Endothelial cell of umbilical vein (primary cell): ENCODE measurements around the gene KLHL35. TPM values are rescaled to one million over a fixed set of nuclear protein-coding genes. Genes with fewer than 3 reads are reported as not detected.

Source experiments
- BruUV-seq: library from RNA; stranded (reverse); fragments of 400-500 nt; replicated peaks from 2 replicates; lab custom pipeline; 2021; lab: Mats Ljungman, UMichigan
- CTCF ChIA-PET: fragments of 300-600, 350-600 bp; sonication (Branson Sonifier 250); formaldehyde crosslinking; loops from one replicate; lab custom pipeline; 2021; ENCODE audit warnings: antibody characterized with exemption, inconsistent platforms; lab: Charles Lee
- POLR2A ChIA-PET: fragments of 300-600, 350-600 bp; sonication (Branson Sonifier 250); formaldehyde crosslinking; loops from one replicate; lab custom pipeline; 2021; ENCODE audit warnings: antibody characterized with exemption, inconsistent platforms; lab: Charles Lee
- DNase-seq: peaks from one replicate; pipeline ENCODE4 v3.0.0-alpha.2; 2011; ENCODE audit warnings: low read depth, low spot score
- FAIRE-seq: peaks from 2 replicates; lab custom pipeline; 2011; peaks lifted over from hg19 to GRCh38; lab: Jason Lieb, UNC
- H2AFZ ChIP-seq: 2 replicates; pipeline ENCODE4 v1.6.0; 2012; ENCODE audit warnings: low read depth, low read length, control low read depth, inconsistent platforms
- H3K27ac ChIP-seq: 2 replicates; pipeline ENCODE4 v1.5.1; 2011; ENCODE audit warnings: low read depth, mild to moderate bottlenecking, control low read depth, low read length, moderate library complexity; ENCODE audit not compliant: insufficient read depth
- H3K27me3 ChIP-seq, 2 experiments: 2 replicates each; pipeline versions ENCODE4 v1.6.0 to v1.6.1; 2011; ENCODE audit warnings: low read length in 2 of 2, mixed read lengths in 1 of 2; ENCODE audit not compliant: control insufficient read depth in 2 of 2, insufficient read depth in 2 of 2
- H3K36me3 ChIP-seq, 2 experiments: 2 replicates in 1 of 2; 3 replicates in 1 of 2; pipeline ENCODE4 v1.5.1; 2011; ENCODE audit warnings: low read length in 2 of 2, mild to moderate bottlenecking in 1 of 2, moderate library complexity in 1 of 2; ENCODE audit not compliant: control insufficient read depth in 2 of 2, insufficient read depth in 2 of 2; ENCODE audit errors: extremely low read depth in 1 of 2
- H3K4me1 ChIP-seq: 3 replicates; pipeline ENCODE4 v1.5.1; 2011; ENCODE audit warnings: mild to moderate bottlenecking, low read length; ENCODE audit not compliant: control insufficient read depth, insufficient read depth; ENCODE audit errors: extremely low read depth
- H3K4me2 ChIP-seq: 2 replicates; pipeline ENCODE4 v1.6.1; 2011; ENCODE audit warnings: low read length, control low read depth, mixed read lengths; ENCODE audit not compliant: insufficient read depth
- H3K4me3 ChIP-seq, 3 experiments: fragments of 200-600 bp in 1 of 3; sonication (generic), shearing (Covaris generic) in 1 of 3; replicated peaks in 1 of 3; 2 replicates each; pipeline ENCODE4 v1.5.1; 2011 to 2016; ENCODE audit warnings: control low read depth in 3 of 3, low read length in 3 of 3, mild to moderate bottlenecking in 2 of 3, inconsistent platforms in 1 of 3, low read depth in 1 of 3, moderate library complexity in 1 of 3; ENCODE audit not compliant: insufficient read depth in 1 of 3
- H3K79me2 ChIP-seq: 2 replicates; pipeline ENCODE4 v1.6.0; 2012; ENCODE audit warnings: low read length, inconsistent platforms; ENCODE audit not compliant: control insufficient read depth, insufficient read depth
- H3K9ac ChIP-seq: replicated peaks from 2 replicates; pipeline ENCODE3; 2011; ENCODE audit warnings: low read length, control low read depth; ENCODE audit not compliant: insufficient read depth; ENCODE audit errors: extremely low read depth
- H3K9me1 ChIP-seq: replicated peaks from 3 replicates; pipeline ENCODE4 v1.6.0; 2011; ENCODE audit warnings: mild to moderate bottlenecking, low read length; ENCODE audit not compliant: control insufficient read depth, insufficient read depth; ENCODE audit errors: extremely low read depth
- H3K9me3 ChIP-seq: replicated peaks from 2 replicates; pipeline ENCODE4 v1.5.1; 2012; ENCODE audit warnings: low read length, inconsistent platforms; ENCODE audit not compliant: control insufficient read depth, insufficient read depth
- H4K20me1 ChIP-seq: replicated peaks from 2 replicates; pipeline ENCODE3; 2011; ENCODE audit warnings: mild to moderate bottlenecking, low read length; ENCODE audit not compliant: control insufficient read depth, insufficient read depth; ENCODE audit errors: extremely low read depth
- CTCF ChIP-seq, 2 donors: IDR thresholded peaks; 1 replicate in 1 of 2; 2 replicates in 1 of 2; pipeline ENCODE4 v1.5.1; 2011; ENCODE audit warnings: low read length in 2 of 2, mild to moderate bottlenecking in 2 of 2, moderate library complexity in 2 of 2, control low read depth in 1 of 2, inconsistent platforms in 1 of 2, low read depth in 1 of 2; ENCODE audit not compliant: insufficient read depth in 1 of 2; ENCODE audit errors: extremely low read depth in 1 of 2
- EZH2 ChIP-seq: IDR thresholded peaks from 2 replicates; pipeline ENCODE4 v1.6.1; 2012; ENCODE audit warnings: borderline replicate concordance, low read depth, mild to moderate bottlenecking, moderate library complexity, low read length, inconsistent platforms; ENCODE audit not compliant: severe bottlenecking
- FOS ChIP-seq: IDR thresholded peaks from 2 replicates; pipeline ENCODE4 v1.6.1; 2011; ENCODE audit warnings: mild to moderate bottlenecking, low read length, moderate library complexity, borderline replicate concordance; ENCODE audit not compliant: insufficient read depth
- GATA2 ChIP-seq: IDR thresholded peaks from 2 replicates; pipeline ENCODE4 v1.7.0; 2011; ENCODE audit warnings: low read depth, mild to moderate bottlenecking, moderate library complexity, mixed read lengths, low read length; ENCODE audit not compliant: insufficient read length, insufficient read depth
- JUN ChIP-seq: IDR thresholded peaks from 2 replicates; pipeline ENCODE4 v1.6.1; 2011; ENCODE audit warnings: borderline replicate concordance, low read depth; ENCODE audit not compliant: insufficient read length, insufficient read depth
- MAX ChIP-seq: IDR thresholded peaks from 2 replicates; pipeline ENCODE4 v1.6.1; 2011; ENCODE audit not compliant: insufficient read depth, insufficient read length
- MYC ChIP-seq: IDR thresholded peaks from one replicate; pipeline ENCODE4 v1.6.1; 2011; ENCODE audit warnings: mild to moderate bottlenecking, low read depth, low read length
- POLR2A ChIP-seq: IDR thresholded peaks from 2 replicates; pipeline ENCODE4 v1.6.1; 2012; ENCODE audit warnings: low read depth, mild to moderate bottlenecking, control low read depth, low read length
- POLR2AphosphoS5 ChIP-seq: IDR thresholded peaks from 2 replicates; pipeline ENCODE4 v1.6.1; 2012; ENCODE audit warnings: low read depth, mild to moderate bottlenecking, control low read depth, low read length, moderate library complexity; ENCODE audit not compliant: insufficient read depth
- dilution Hi-C: fragments of 300-500 bp; cut with MboI; formaldehyde crosslinking; loops from one replicate; pipeline ENCODE4 v1.15.0; 2019; ENCODE audit warnings: low sequenced_read_pairs; ENCODE audit not compliant: extremely low pct_ligation_motif_present
- intact Hi-C: fragments of 100-400 bp; cut with micrococcal nuclease; formaldehyde crosslinking; loops from one replicate; pipeline ENCODE4 v1.10.0; 2022
- polyA plus RNA-seq, 4 experiments: library from polyadenylated mRNA; depleted of rRNA in 3 of 4; stranded (reverse) in 3 of 4; unstranded in 1 of 4; fragments of >200 nt; gene quantifications; 2 replicates each; pipeline versions ENCODE4 v1.2.1 to v1.2.3, GENCODE V29; 2011 to 2012; ENCODE audit warnings: missing spikeins in 1 of 4
- total RNA-seq: library from RNA; stranded (reverse); gene quantifications from 2 replicates; pipeline ENCODE4 v1.2.3, GENCODE V29; 2021

The KLHL35 gene
- total and polyA plus RNA-seq, 2 donors (not counting 3 experiments of a cell fraction or from before 2014, with no cell fraction given): 0.97 to 2.3 TPM

GRCh38 chr11:75384438-75385080 is 48.4 kb downstream of the KLHL35 start:
- TF ChIP-seq MAX: no peak
- TF ChIP-seq CTCF (IDR thresholded peaks at IDR 0.05; ENCODE audit: extremely low read depth in 1 of 2, insufficient read depth in 1 of 2, low read depth in 1 of 2, low read length in 2 of 2): peak; percentile 95 to 97

GRCh38 chr11:75383246-75383645 is 49.8 kb downstream of the KLHL35 start:
- no peak overlapping the region for H3K9ac ChIP-seq
- no peaks in the 10 kb centered on the region for H3K9me1 ChIP-seq
- no peaks in the 10 kb centered on the region for H4K20me1 ChIP-seq
- no peak overlapping the region for H3K27ac ChIP-seq
- intact Hi-C loops: no loop called here
- FAIRE-seq: no peak
- no peaks in the 10 kb centered on the region for H3K27me3 ChIP-seq
- no peak overlapping the region for H3K4me2 ChIP-seq
- DNase-seq: no peak
- peaks cover 13% of the 10 kb centered on the region for H3K4me1 ChIP-seq
- H3K4me3 ChIP-seq: no peak overlapping the region
- no peaks in the 10 kb centered on the region for H3K9me3 ChIP-seq
- no peaks in the 10 kb centered on the region for H3K79me2 ChIP-seq
- ChIA-PET POLR2A (no interaction called here), CTCF (interaction anchor here (1.3 to 10.6 kb wide), 7 partner anchors 11 to 106 kb away, joined by 3 to 166 read pairs (median 15); no protein-coding TSS in a partner anchor)
- H3K36me3 ChIP-seq: no peaks in the 10 kb centered on the region
- dilution Hi-C loops: no loop called here
- no peak overlapping the region for H2AFZ ChIP-seq
- BruUV-seq: no TSS peak
- TF ChIP-seq POLR2AphosphoS5: no peak
- TF ChIP-seq CTCF (IDR thresholded peaks at IDR 0.05; ENCODE audit: extremely low read depth in 1 of 2, insufficient read depth in 1 of 2, low read depth in 1 of 2, low read length in 2 of 2): no peak
- TF ChIP-seq JUN: no peak
- no peak for TF ChIP-seq MAX
- TF ChIP-seq FOS: no peak
- no peak for TF ChIP-seq GATA2
- TF ChIP-seq POLR2A: no peak
- no peak for TF ChIP-seq MYC
- TF ChIP-seq EZH2: no peak

More at GRCh38 chr11:75384438-75385080, 48.4 kb downstream of the KLHL35 start:
- dilution Hi-C loops (no loop called here), intact Hi-C loops (loop anchor here (1.0 to 5.0 kb wide), 5 partner anchors 32 to 109 kb away; no protein-coding TSS in a partner anchor)
- no peak overlapping the region for H3K4me3 ChIP-seq
- ChIA-PET CTCF (interaction anchor here (1.0 to 10.6 kb wide), 12 partner anchors 10 to 108 kb away, joined by 3 to 166 read pairs (median 6); partner anchors contain the start of gene ARRB1), POLR2A (no interaction called here)
- H3K9ac ChIP-seq: no peak overlapping the region
- FAIRE-seq (peak; percentile 79), DNase-seq (peak; percentile 76)
- H3K4me2 ChIP-seq: no peak overlapping the region
- peak overlapping the region; percentile 87 for H2AFZ ChIP-seq
- no peaks in the 10 kb centered on the region for H3K27me3 ChIP-seq
- H3K9me1 ChIP-seq: no peaks in the 10 kb centered on the region
- no TSS peak for BruUV-seq
- peaks cover 17% of the 10 kb centered on the region for H3K4me1 ChIP-seq
- no peaks in the 10 kb centered on the region for H3K9me3 ChIP-seq
- no peaks in the 10 kb centered on the region for H3K36me3 ChIP-seq
- no peaks in the 10 kb centered on the region for H4K20me1 ChIP-seq
- no peak overlapping the region for H3K27ac ChIP-seq
- H3K79me2 ChIP-seq: no peaks in the 10 kb centered on the region
